GM21447 (cell line): ENCODE data around the gene ZNF687.
"Not testable (repeated sequence)": the region's sequence is repeated elsewhere in the genome, so short reads cannot be mapped to it uniquely, and the experiment has no call there.

Experiments used
- ATAC-seq: cut with Tn5 transposase; IDR thresholded peaks from one replicate; pipeline ENCODE4 v1.9.1; 2021; ENCODE audit not compliant: unreplicated experiment

Gene ZNF687

GRCh38 chr1:151275341-151275740 is 6.8 kb upstream of the ZNF687 start:
- not testable (repeated sequence) for ATAC-seq

GRCh38 chr1:151277249-151277648 is 4.8 kb upstream of the ZNF687 start:
- no peak for ATAC-seq

GRCh38 chr1:151281225-151281968 is 702 bp upstream of the ZNF687 start:
- ATAC-seq = peak; percentile 33

GRCh38 chr1:151282883-151283725 is 1.0 kb downstream of the ZNF687 start:
- ATAC-seq = no peak

- no peak for ATAC-seq
Observed at GRCh38 chr1:151284013-151284577, 2.0 kb downstream of the ZNF687 start.

GRCh38 chr1:151286619-151287340 is 4.7 kb downstream of the ZNF687 start:
- ATAC-seq = no peak

GRCh38 chr1:151287341-151287699 is 5.2 kb downstream of the ZNF687 start:
- no peak for ATAC-seq

GRCh38 chr1:151287767-151288500 is 5.8 kb downstream of the ZNF687 start:
- ATAC-seq = no peak

- ATAC-seq = no peak
Observed at GRCh38 chr1:151288502-151288901, 6.4 kb downstream of the ZNF687 start.

- no peak for ATAC-seq
Observed at GRCh38 chr1:151289080-151289935, 7.2 kb downstream of the ZNF687 start.

GRCh38 chr1:151289991-151290708 is 8.1 kb downstream of the ZNF687 start:
- ATAC-seq = no peak

- ATAC-seq = no peak
Observed at GRCh38 chr1:151290709-151291303, 8.7 kb downstream of the ZNF687 start.

GRCh38 chr1:151292207-151293030 is 10.3 kb downstream of the ZNF687 start:
- ATAC-seq = no peak

GRCh38 chr1:151293093-151293492 is 11.0 kb downstream of the ZNF687 start:
- no peak for ATAC-seq

- ATAC-seq = no peak
Observed at GRCh38 chr1:151294742-151295462, 12.8 kb downstream of the ZNF687 start.

GRCh38 chr1:151309811-151310323 is 27.8 kb downstream of the ZNF687 start:
- ATAC-seq = no peak

- no peak for ATAC-seq
Observed at GRCh38 chr1:151311011-151311410, 28.9 kb downstream of the ZNF687 start.
